CD4-positive, alpha-beta T cell treated with Interleukin-17A for 4 hours (primary cell): ENCODE results near the gene MKRN3.

ENCODE experiments used
- DNase-seq: peaks from one replicate; pipeline ENCODE4 v3.0.0-alpha.2; 2020; ENCODE audit warnings: mixed read lengths

Gene MKRN3

GRCh38 chr15:23565395-23566070 lies at the start of gene MKRN3:
TSS of gene MKRN3 (plus strand) at chr15:23565674. CDS start at chr15:23565783, 109 bp downstream.
- peak; percentile 39 for DNase-seq

GRCh38 chr15:23516866-23517265 lies 48.6 kb upstream of the MKRN3 start:
- DNase-seq, result no peak

GRCh38 chr15:23518104-23518503 lies 47.4 kb upstream of the MKRN3 start:
- no peak for DNase-seq

GRCh38 chr15:23524816-23525215 lies 40.7 kb upstream of the MKRN3 start:
- no peak for DNase-seq

- DNase-seq, result no peak
These were observed 35.6 kb upstream of the MKRN3 start for GRCh38 chr15:23529891-23530290.

GRCh38 chr15:23532024-23532423 lies 33.5 kb upstream of the MKRN3 start:
- no peak for DNase-seq

GRCh38 chr15:23536659-23537058 lies 28.8 kb upstream of the MKRN3 start:
- no peak for DNase-seq

- no peak for DNase-seq
These were observed 26.8 kb upstream of the MKRN3 start for GRCh38 chr15:23538648-23539047.

GRCh38 chr15:23539892-23540291 lies 25.6 kb upstream of the MKRN3 start:
- no peak for DNase-seq

GRCh38 chr15:23546158-23546557 lies 19.3 kb upstream of the MKRN3 start:
- DNase-seq, result no peak

- no peak for DNase-seq
These were observed 17.4 kb upstream of the MKRN3 start for GRCh38 chr15:23548071-23548470.

- DNase-seq, result no peak
These were observed 3.6 kb upstream of the MKRN3 start for GRCh38 chr15:23561914-23562313.

GRCh38 chr15:23564821-23565394 lies 566 bp upstream of the MKRN3 start:
- DNase-seq, result no peak

- DNase-seq, result peak; percentile 53
These were observed 639 bp downstream of the MKRN3 start for GRCh38 chr15:23566071-23566554.

GRCh38 chr15:23566651-23567050 lies 1.2 kb downstream of the MKRN3 start:
- DNase-seq, result no peak

GRCh38 chr15:23567921-23568320 lies 2.4 kb downstream of the MKRN3 start:
- DNase-seq, result no peak

- DNase-seq, result no peak
These were observed 3.9 kb downstream of the MKRN3 start for GRCh38 chr15:23569151-23569925.

GRCh38 chr15:23570486-23570885 lies 5.0 kb downstream of the MKRN3 start:
- DNase-seq, result no peak

- DNase-seq, result no peak
These were observed 7.4 kb downstream of the MKRN3 start for GRCh38 chr15:23572844-23573243.

GRCh38 chr15:23574742-23575141 lies 9.3 kb downstream of the MKRN3 start:
- DNase-seq, result no peak

- no peak for DNase-seq
These were observed 10.6 kb downstream of the MKRN3 start for GRCh38 chr15:23576061-23576460.

- DNase-seq, result no peak
These were observed 13.2 kb downstream of the MKRN3 start for GRCh38 chr15:23578521-23579150.

- no peak for DNase-seq
These were observed 22.8 kb downstream of the MKRN3 start for GRCh38 chr15:23588268-23588667.
